HEK293 (cell line): Measurements from ENCODE around the gene COL9A3.

Experiments
- ELK4 ChIP-seq: IDR thresholded peaks from 2 replicates; pipeline ENCODE4 v1.6.1; 2011; ENCODE audit warnings: mild to moderate bottlenecking, low read depth, low read length, borderline replicate concordance
- MYNN ChIP-seq: fragments of 450-650 bp; formaldehyde crosslinking; IDR thresholded peaks from 2 replicates; pipeline ENCODE4 v1.5.1; 2016; ENCODE audit warnings: missing biosample characterization, missing genetic modification characterization, borderline replicate concordance
- RBAK ChIP-seq: fragments of 450-650 bp; formaldehyde crosslinking; IDR thresholded peaks from 2 replicates; pipeline ENCODE4 v1.5.1; 2016; ENCODE audit warnings: missing biosample characterization, missing genetic modification characterization
- REST ChIP-seq: fragments of 450-650 bp; formaldehyde crosslinking; IDR thresholded peaks from 2 replicates; pipeline ENCODE4 v1.5.1; 2016; ENCODE audit warnings: missing biosample characterization, missing genetic modification characterization
- SCRT2 ChIP-seq: fragments of 450-650 bp; formaldehyde crosslinking; IDR thresholded peaks from 2 replicates; pipeline ENCODE4 v1.5.1; 2016; ENCODE audit warnings: missing biosample characterization, missing genetic modification characterization
- SETDB1 ChIP-seq: IDR thresholded peaks from one replicate; pipeline ENCODE4 v1.6.1; 2017; ENCODE audit warnings: mild to moderate bottlenecking, low read length, moderate library complexity, mixed read lengths; ENCODE audit not compliant: insufficient read length
- ZEB2 ChIP-seq: fragments of 450-650 bp; formaldehyde crosslinking; IDR thresholded peaks from 2 replicates; pipeline ENCODE4 v1.5.1; 2016; ENCODE audit warnings: missing biosample characterization, missing genetic modification characterization
- ZNF140 ChIP-seq: fragments of 450-650 bp; formaldehyde crosslinking; IDR thresholded peaks from 2 replicates; pipeline ENCODE4 v1.5.1; 2016; ENCODE audit warnings: missing biosample characterization, missing genetic modification characterization
- ZNF174 ChIP-seq: fragments of 450-650 bp; formaldehyde crosslinking; IDR thresholded peaks from 2 replicates; pipeline ENCODE4 v1.5.0; 2017; ENCODE audit warnings: missing biosample characterization, mild to moderate bottlenecking, missing genetic modification characterization
- ZNF2 ChIP-seq: fragments of 450-650 bp; formaldehyde crosslinking; IDR thresholded peaks from 2 replicates; pipeline ENCODE4 v1.5.1; 2016; ENCODE audit warnings: missing biosample characterization, missing genetic modification characterization
- ZNF274 ChIP-seq, 2 experiments: fragments of 200-500 bp in 1 of 2; fragments of 450-650 bp in 1 of 2; sonication (Bioruptor generic) in 1 of 2; formaldehyde crosslinking in 1 of 2; IDR thresholded peaks; 2 replicates each; pipeline versions ENCODE4 v1.5.1 to v1.6.1; 2014 to 2016; ENCODE audit warnings: borderline replicate concordance in 1 of 2, inconsistent platforms in 1 of 2, low read length in 1 of 2, missing biosample characterization in 1 of 2, missing genetic modification characterization in 1 of 2
- ZNF549 ChIP-seq: fragments of 450-650 bp; IDR thresholded peaks from 2 replicates; pipeline ENCODE4 v1.5.1; 2018; ENCODE audit warnings: missing biosample characterization, missing genetic modification characterization, mild to moderate bottlenecking, inconsistent platforms, moderate library complexity
- ZNF639 ChIP-seq: fragments of 450-650 bp; formaldehyde crosslinking; IDR thresholded peaks from 2 replicates; pipeline ENCODE4 v1.5.1; 2016; ENCODE audit warnings: missing biosample characterization, missing genetic modification characterization
- ZNF76 ChIP-seq: fragments of 450-650 bp; formaldehyde crosslinking; IDR thresholded peaks from 2 replicates; pipeline ENCODE4; 2016; ENCODE audit warnings: low read depth, missing biosample characterization, missing genetic modification characterization, borderline replicate concordance
- ZNF777 ChIP-seq: fragments of 450-650 bp; formaldehyde crosslinking; IDR thresholded peaks from 2 replicates; pipeline ENCODE4 v1.5.1; 2017; ENCODE audit warnings: missing biosample characterization, missing genetic modification characterization, borderline replicate concordance
- ZNF792 ChIP-seq: fragments of 450-650 bp; formaldehyde crosslinking; IDR thresholded peaks from 2 replicates; pipeline ENCODE4 v1.5.1; 2016; ENCODE audit warnings: missing biosample characterization, missing genetic modification characterization
- ZNF830 ChIP-seq: fragments of 450-650 bp; IDR thresholded peaks from 2 replicates; pipeline ENCODE4 v1.5.0; 2018; ENCODE audit warnings: missing biosample characterization, missing genetic modification characterization, low read depth, mild to moderate bottlenecking, moderate library complexity
- ZSCAN16 ChIP-seq: fragments of 450-650 bp; formaldehyde crosslinking; IDR thresholded peaks from 2 replicates; pipeline ENCODE4 v1.5.1; 2016; ENCODE audit warnings: missing biosample characterization, missing genetic modification characterization
- TF ChIP-seq, protein P1 (sequence below): fragments of 450-650 bp; formaldehyde crosslinking; IDR thresholded peaks from 2 replicates; pipeline ENCODE4 v1.5.1; 2016; ENCODE audit warnings: missing biosample characterization, missing genetic modification characterization
- TF ChIP-seq, protein P2 (sequence below): fragments of 450-650 bp; formaldehyde crosslinking; IDR thresholded peaks from 2 replicates; pipeline ENCODE4 v1.5.1; 2016; ENCODE audit warnings: missing biosample characterization, missing genetic modification characterization
- TF ChIP-seq, protein P3 (sequence below): fragments of 450-650 bp; formaldehyde crosslinking; IDR thresholded peaks from 2 replicates; pipeline ENCODE4 v1.5.1; 2016; ENCODE audit warnings: missing biosample characterization, missing genetic modification characterization
- TF ChIP-seq, protein P4 (sequence below): fragments of 450-650 bp; formaldehyde crosslinking; IDR thresholded peaks from 2 replicates; pipeline ENCODE4 v1.5.1; 2017; ENCODE audit warnings: missing biosample characterization, missing genetic modification characterization
- TF ChIP-seq, protein P5 (sequence below): fragments of 450-650 bp; formaldehyde crosslinking; IDR thresholded peaks from 2 replicates; pipeline ENCODE4 v1.5.1; 2016; ENCODE audit warnings: missing biosample characterization, missing genetic modification characterization
- TF ChIP-seq, protein P6 (sequence below): fragments of 450-650 bp; formaldehyde crosslinking; IDR thresholded peaks from 2 replicates; pipeline ENCODE4 v1.5.1; 2017; ENCODE audit warnings: missing biosample characterization, missing genetic modification characterization

COL9A3 gene

DNA sequence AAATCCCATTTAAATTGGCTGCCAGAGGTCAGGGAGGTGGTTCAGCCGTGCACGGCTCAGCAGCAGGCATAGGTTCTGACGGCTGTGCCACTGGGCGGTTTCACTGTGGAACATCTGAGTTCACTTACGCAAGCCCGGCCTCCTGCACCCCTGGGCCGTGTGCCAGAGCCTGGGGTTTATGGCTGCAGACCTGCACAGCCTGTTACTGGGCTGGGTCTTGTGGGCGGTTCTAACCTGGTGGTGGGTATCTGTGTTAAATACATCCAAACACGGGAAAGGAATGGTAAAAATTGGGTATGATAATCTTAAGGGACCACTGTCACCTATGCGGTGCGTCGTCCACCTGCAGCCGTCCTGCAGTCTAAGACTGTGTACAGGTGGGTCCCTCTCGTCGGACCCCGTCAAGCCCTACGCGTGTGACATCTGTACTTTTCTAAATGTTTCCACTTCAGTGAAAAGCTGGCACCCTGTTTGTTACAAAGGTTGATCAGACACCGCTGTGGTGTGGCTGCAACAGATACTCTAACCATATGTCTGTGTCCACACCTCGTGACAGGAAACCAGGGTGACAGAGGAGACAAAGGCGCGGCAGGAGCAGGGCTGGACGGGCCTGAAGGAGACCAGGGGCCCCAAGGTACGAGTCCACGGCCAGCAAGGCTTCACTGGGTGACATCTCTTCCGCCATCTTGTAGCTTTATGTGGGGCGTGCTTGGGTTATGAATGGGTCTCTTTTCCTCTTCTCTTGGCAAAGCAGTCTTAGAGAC lies 21.5 kb downstream of the COL9A3 start (continued):
- TF ChIP-seq, protein P1, sequence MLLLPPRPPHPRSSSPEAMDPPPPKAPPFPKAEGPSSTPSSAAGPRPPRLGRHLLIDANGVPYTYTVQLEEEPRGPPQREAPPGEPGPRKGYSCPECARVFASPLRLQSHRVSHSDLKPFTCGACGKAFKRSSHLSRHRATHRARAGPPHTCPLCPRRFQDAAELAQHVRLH (tag by site-specific recombination), result no peak
- no peak for TF ChIP-seq ZNF274 (IDR thresholded peaks at IDR 0.05; ENCODE audit: low read length)
- TF ChIP-seq ZNF274 (tag by site-specific recombination; IDR thresholded peaks at IDR 0.05; ENCODE audit: borderline replicate concordance), result no peak
- TF ChIP-seq ZSCAN16 (tag by site-specific recombination), result no peak
- TF ChIP-seq, protein P2, sequence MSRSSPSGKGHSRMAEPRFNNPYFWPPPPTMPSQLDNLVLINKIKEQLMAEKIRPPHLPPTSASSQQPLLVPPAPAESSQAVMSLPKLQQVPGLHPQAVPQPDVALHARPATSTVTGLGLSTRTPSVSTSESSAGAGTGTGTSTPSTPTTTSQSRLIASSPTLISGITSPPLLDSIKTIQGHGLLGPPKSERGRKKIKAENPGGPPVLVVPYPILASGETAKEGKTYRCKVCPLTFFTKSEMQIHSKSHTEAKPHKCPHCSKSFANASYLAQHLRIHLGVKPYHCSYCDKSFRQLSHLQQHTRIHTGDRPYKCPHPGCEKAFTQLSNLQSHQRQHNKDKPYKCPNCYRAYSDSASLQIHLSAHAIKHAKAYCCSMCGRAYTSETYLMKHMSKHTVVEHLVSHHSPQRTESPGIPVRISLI, result no peak
- peak; percentile 71 for TF ChIP-seq SCRT2 (tag by site-specific recombination)
- TF ChIP-seq, protein P3, sequence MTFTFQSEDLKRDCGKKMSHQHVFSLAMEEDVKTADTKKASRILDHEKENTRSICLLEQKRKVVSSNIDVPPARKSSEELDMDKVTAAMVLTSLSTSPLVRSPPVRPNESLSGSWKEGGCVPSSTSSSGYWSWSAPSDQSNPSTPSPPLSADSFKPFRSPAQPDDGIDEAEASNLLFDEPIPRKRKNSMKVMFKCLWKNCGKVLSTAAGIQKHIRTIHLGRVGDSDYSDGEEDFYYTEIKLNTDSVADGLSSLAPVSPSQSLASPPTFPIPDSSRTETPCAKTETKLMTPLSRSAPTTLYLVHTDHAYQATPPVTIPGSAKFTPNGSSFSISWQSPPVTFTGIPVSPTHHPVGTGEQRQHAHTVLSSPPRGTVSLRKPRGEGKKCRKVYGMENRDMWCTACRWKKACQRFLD (tag by site-specific recombination), result no peak
- TF ChIP-seq ZNF76 (tag by site-specific recombination), result no peak
- no peak for TF ChIP-seq REST
- TF ChIP-seq, protein P4, sequence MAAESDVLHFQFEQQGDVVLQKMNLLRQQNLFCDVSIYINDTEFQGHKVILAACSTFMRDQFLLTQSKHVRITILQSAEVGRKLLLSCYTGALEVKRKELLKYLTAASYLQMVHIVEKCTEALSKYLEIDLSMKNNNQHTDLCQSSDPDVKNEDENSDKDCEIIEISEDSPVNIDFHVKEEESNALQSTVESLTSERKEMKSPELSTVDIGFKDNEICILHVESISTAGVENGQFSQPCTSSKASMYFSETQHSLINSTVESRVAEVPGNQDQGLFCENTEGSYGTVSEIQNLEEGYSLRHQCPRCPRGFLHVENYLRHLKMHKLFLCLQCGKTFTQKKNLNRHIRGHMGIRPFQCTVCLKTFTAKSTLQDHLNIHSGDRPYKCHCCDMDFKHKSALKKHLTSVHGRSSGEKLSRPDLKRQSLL (tag by site-specific recombination), result no peak
- no peak for TF ChIP-seq ZNF777
- TF ChIP-seq ZNF792, result no peak
- no peak for TF ChIP-seq ZNF2 (tag by site-specific recombination)
- TF ChIP-seq ELK4, result no peak
- peak; percentile 30; the same call in 1 of the 2 replicates for TF ChIP-seq ZEB2 (tag by site-specific recombination)
- no peak for TF ChIP-seq MYNN (tag by site-specific recombination)
- TF ChIP-seq, protein P5, sequence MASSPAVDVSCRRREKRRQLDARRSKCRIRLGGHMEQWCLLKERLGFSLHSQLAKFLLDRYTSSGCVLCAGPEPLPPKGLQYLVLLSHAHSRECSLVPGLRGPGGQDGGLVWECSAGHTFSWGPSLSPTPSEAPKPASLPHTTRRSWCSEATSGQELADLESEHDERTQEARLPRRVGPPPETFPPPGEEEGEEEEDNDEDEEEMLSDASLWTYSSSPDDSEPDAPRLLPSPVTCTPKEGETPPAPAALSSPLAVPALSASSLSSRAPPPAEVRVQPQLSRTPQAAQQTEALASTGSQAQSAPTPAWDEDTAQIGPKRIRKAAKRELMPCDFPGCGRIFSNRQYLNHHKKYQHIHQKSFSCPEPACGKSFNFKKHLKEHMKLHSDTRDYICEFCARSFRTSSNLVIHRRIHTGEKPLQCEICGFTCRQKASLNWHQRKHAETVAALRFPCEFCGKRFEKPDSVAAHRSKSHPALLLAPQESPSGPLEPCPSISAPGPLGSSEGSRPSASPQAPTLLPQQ (tag by site-specific recombination), result no peak
- TF ChIP-seq ZNF174 (tag by site-specific recombination), result no peak
- no peak for TF ChIP-seq ZNF549 (tag by site-specific recombination)
- no peak for TF ChIP-seq ZNF830
- TF ChIP-seq SETDB1, result no peak
- no peak for TF ChIP-seq RBAK (tag by site-specific recombination)
- no peak for TF ChIP-seq ZNF140 (tag by site-specific recombination)
- TF ChIP-seq ZNF639, result no peak
- TF ChIP-seq, protein P6, sequence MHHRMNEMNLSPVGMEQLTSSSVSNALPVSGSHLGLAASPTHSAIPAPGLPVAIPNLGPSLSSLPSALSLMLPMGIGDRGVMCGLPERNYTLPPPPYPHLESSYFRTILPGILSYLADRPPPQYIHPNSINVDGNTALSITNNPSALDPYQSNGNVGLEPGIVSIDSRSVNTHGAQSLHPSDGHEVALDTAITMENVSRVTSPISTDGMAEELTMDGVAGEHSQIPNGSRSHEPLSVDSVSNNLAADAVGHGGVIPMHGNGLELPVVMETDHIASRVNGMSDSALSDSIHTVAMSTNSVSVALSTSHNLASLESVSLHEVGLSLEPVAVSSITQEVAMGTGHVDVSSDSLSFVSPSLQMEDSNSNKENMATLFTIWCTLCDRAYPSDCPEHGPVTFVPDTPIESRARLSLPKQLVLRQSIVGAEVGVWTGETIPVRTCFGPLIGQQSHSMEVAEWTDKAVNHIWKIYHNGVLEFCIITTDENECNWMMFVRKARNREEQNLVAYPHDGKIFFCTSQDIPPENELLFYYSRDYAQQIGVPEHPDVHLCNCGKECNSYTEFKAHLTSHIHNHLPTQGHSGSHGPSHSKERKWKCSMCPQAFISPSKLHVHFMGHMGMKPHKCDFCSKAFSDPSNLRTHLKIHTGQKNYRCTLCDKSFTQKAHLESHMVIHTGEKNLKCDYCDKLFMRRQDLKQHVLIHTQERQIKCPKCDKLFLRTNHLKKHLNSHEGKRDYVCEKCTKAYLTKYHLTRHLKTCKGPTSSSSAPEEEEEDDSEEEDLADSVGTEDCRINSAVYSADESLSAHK (tag by site-specific recombination), result no peak
